K562 (cell line): ENCODE measurements around the gene TNPO2. TPM values are rescaled to one million over a fixed set of nuclear protein-coding genes. Genes with fewer than 3 reads are reported as not detected.
A peak's percentile ranks its signal among the peaks of the same experiment; 100 is the strongest.

ENCODE experiments used
- ATF6 ChIP-seq: sonication (generic); formaldehyde crosslinking; IDR thresholded peaks from 2 replicates; pipeline ENCODE4 v1.4.0; 2020; ENCODE audit warnings: mild to moderate bottlenecking, missing genetic modification reagents
- COPS2 ChIP-seq: fragments of 450-650 bp; conservative IDR thresholded peaks from 2 replicates; pipeline ENCODE4 v1.6.1; 2016; ENCODE audit warnings: mild to moderate bottlenecking, moderate library complexity
- GTF3C2 ChIP-seq: IDR thresholded peaks from 3 replicates; pipeline ENCODE4 v1.6.1; 2011; ENCODE audit warnings: borderline replicate concordance, mild to moderate bottlenecking, moderate library complexity; ENCODE audit not compliant: insufficient read length; ENCODE audit errors: extremely low read depth
- NFIC ChIP-seq: fragments of 450-650 bp; IDR thresholded peaks from 2 replicates; pipeline ENCODE4 v1.6.1; 2017; ENCODE audit warnings: mild to moderate bottlenecking, inconsistent platforms
- PHB ChIP-seq: fragments of 250-450 bp; sonication (Bioruptor Pico); IDR thresholded peaks from 2 replicates; pipeline ENCODE4 v1.5.0; 2021
- POLR3A ChIP-seq: IDR thresholded peaks from 2 replicates; pipeline ENCODE4 v1.6.1; 2011; ENCODE audit warnings: borderline replicate concordance, mild to moderate bottlenecking, moderate library complexity; ENCODE audit not compliant: insufficient read length, insufficient read depth; ENCODE audit errors: extremely low read depth
- SREBF2 ChIP-seq: sonication (generic); formaldehyde crosslinking; IDR thresholded peaks from 2 replicates; pipeline ENCODE4 v1.4.0; 2020; ENCODE audit warnings: mild to moderate bottlenecking, missing genetic modification reagents
- TFE3 ChIP-seq: fragments of 450-650 bp; formaldehyde crosslinking; IDR thresholded peaks from 2 replicates; pipeline ENCODE4 v1.4.0; 2020; ENCODE audit warnings: mild to moderate bottlenecking, mixed read lengths
- ZNF696 ChIP-seq: fragments of 250-450 bp; sonication (Bioruptor Pico); conservative IDR thresholded peaks from 2 replicates; pipeline ENCODE4 v1.4.0; 2020; ENCODE audit warnings: mild to moderate bottlenecking, moderate library complexity
- polyA plus RNA-seq, 8 experiments: library from polyadenylated mRNA; depleted of rRNA in 4 of 8; stranded (reverse) in 5 of 8; unstranded in 3 of 8; fragments of >200 nt; fragmentation: Nextera tagmentation in 2 of 8; fragmentation: Illumina TruSeq in 1 of 8; extraction: Ambion mirVana in 2 of 8; extraction: Trizol in 1 of 8; gene quantifications; 2 replicates each; pipeline versions ENCODE4 v1.2.1 to v1.2.3, GENCODE V29; 2011 to 2014; ENCODE audit warnings: inconsistent platforms in 1 of 8, missing spikeins in 1 of 8
- total RNA-seq, 7 experiments: library from RNA; depleted of rRNA in 6 of 7; stranded (reverse); fragments of >200 nt in 6 of 7; fragmentation: Illumina TruSeq in 2 of 7; extraction: Trizol in 2 of 7; gene quantifications; 2 replicates each; pipeline versions ENCODE4 v1.2.1 to v1.2.3, GENCODE V29; 2011 to 2021; ENCODE audit warnings: low replicate concordance in 1 of 7
- TF ChIP-seq, protein P1 (sequence below), 2 experiments: fragments of 150-350 bp in 1 of 2; IDR thresholded peaks; 2 replicates each; pipeline ENCODE4 v1.6.1; 2012 to 2016; ENCODE audit warnings: low read depth in 2 of 2, low read length in 2 of 2, mild to moderate bottlenecking in 1 of 2, moderate library complexity in 1 of 2
- TF ChIP-seq, protein P2 (sequence below): fragments of 450-650 bp; conservative IDR thresholded peaks from 2 replicates; pipeline ENCODE4 v1.6.1; 2016; ENCODE audit warnings: missing genetic modification characterization, low read depth, mild to moderate bottlenecking, control low read depth, missing compliant biosample characterization
- TF ChIP-seq, protein P3 (sequence below): IDR thresholded peaks from 2 replicates; pipeline ENCODE4 v1.6.1; 2011; ENCODE audit not compliant: insufficient read length; ENCODE audit errors: extremely low read depth

TNPO2 gene
- total and polyA plus RNA-seq, 9 of the 15 experiments (the other 6 are each of a cell fraction or from before 2014, with no cell fraction given) = 6.0 to 126 (median 53.8) TPM

DNA sequence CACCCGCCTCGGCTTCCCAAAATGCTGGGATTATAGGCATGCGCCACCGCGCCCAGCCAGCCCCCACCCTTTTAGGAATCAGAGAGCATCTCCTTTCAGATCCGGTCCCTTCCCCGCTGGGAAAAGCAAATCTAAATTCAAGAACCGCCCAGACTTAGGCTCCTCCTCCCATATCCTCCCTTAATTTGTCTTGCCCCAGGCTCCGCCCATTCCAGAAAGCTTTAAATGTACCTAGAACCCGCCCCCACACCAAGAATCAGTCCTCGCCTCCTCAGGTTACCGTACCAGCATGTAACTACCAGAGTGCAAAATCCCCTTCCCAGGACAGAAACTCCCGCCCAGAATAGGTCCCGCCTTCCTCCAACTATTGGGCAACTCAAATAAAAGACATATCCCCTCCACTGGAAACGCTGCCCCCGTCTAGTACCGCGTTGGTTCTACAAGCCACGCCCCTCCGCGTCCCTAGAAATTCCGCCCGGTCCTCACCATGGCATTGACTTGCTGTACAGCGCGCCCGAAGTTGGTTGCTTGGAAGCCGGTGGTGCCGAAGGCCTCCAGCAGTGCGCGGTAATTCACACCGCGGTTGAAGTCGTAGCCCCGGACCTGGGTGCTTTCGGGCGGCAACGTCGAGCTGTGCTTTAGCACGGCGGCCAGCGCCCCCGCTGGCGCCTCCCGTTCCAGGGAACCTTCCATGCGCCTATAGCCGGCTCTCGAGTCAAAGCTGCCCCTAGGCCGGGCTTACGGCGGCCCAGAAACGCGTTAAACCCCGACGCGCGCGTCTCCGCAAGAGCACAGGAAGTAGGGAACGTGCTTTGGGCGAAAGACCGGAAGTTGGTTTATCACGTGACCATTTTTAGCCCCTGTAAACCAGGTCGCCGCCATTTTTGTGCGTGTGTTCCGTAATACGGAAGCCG is 42.4 kb downstream of the TNPO2 start, which contains the start of gene DHPS (continued):
- TF ChIP-seq, protein P1, sequence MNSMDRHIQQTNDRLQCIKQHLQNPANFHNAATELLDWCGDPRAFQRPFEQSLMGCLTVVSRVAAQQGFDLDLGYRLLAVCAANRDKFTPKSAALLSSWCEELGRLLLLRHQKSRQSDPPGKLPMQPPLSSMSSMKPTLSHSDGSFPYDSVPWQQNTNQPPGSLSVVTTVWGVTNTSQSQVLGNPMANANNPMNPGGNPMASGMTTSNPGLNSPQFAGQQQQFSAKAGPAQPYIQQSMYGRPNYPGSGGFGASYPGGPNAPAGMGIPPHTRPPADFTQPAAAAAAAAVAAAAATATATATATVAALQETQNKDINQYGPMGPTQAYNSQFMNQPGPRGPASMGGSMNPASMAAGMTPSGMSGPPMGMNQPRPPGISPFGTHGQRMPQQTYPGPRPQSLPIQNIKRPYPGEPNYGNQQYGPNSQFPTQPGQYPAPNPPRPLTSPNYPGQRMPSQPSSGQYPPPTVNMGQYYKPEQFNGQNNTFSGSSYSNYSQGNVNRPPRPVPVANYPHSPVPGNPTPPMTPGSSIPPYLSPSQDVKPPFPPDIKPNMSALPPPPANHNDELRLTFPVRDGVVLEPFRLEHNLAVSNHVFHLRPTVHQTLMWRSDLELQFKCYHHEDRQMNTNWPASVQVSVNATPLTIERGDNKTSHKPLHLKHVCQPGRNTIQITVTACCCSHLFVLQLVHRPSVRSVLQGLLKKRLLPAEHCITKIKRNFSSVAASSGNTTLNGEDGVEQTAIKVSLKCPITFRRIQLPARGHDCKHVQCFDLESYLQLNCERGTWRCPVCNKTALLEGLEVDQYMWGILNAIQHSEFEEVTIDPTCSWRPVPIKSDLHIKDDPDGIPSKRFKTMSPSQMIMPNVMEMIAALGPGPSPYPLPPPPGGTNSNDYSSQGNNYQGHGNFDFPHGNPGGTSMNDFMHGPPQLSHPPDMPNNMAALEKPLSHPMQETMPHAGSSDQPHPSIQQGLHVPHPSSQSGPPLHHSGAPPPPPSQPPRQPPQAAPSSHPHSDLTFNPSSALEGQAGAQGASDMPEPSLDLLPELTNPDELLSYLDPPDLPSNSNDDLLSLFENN (IDR thresholded peaks at IDR 0.05; ENCODE audit: low read depth in 2 of 2, low read length in 2 of 2) = no peak
- TF ChIP-seq TFE3 (peak; percentile 100), NFIC (no peak; the same call in 1 of the 2 replicates), POLR3A (no peak), SREBF2 (no peak), COPS2 (no peak), ATF6 (CRISPR knock-in tag) (peak; percentile 95; the same call in 1 of the 2 replicates), PHB (CRISPR knock-in tag) (no peak), GTF3C2 (no peak), ZNF696 (CRISPR knock-in tag) (no peak)
- TF ChIP-seq, protein P2, sequence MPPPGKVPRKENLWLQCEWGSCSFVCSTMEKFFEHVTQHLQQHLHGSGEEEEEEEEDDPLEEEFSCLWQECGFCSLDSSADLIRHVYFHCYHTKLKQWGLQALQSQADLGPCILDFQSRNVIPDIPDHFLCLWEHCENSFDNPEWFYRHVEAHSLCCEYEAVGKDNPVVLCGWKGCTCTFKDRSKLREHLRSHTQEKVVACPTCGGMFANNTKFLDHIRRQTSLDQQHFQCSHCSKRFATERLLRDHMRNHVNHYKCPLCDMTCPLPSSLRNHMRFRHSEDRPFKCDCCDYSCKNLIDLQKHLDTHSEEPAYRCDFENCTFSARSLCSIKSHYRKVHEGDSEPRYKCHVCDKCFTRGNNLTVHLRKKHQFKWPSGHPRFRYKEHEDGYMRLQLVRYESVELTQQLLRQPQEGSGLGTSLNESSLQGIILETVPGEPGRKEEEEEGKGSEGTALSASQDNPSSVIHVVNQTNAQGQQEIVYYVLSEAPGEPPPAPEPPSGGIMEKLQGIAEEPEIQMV (tag) = no peak
- TF ChIP-seq, protein P3, sequence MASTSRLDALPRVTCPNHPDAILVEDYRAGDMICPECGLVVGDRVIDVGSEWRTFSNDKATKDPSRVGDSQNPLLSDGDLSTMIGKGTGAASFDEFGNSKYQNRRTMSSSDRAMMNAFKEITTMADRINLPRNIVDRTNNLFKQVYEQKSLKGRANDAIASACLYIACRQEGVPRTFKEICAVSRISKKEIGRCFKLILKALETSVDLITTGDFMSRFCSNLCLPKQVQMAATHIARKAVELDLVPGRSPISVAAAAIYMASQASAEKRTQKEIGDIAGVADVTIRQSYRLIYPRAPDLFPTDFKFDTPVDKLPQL = no peak
